Activated CD8-positive, alpha-beta memory T cell treated with anti-CD3 and anti-CD28 coated beads, Interleukin-2, amount 10 ng/mL, durations not matched to agents 7 days and 5 days (primary cell): Measurements from ENCODE around the gene MAGEA9. TPM values are rescaled to one million over a fixed set of nuclear protein-coding genes. Genes with fewer than 3 reads are reported as not detected.
"Not testable (repeated sequence)": the region's sequence is repeated elsewhere in the genome, so short reads cannot be mapped to it uniquely, and the experiment has no call there.

ENCODE experiments used
- ATAC-seq: fragments of 150-1000 bp; cut with Tn5 transposase; one replicate; pipeline ENCODE4 v1.10.0; 2021; ENCODE audit warnings: moderate library complexity
- CTCF ChIA-PET: fragments of 350-600 bp; sonication (Branson Sonifier 250); formaldehyde crosslinking; loops from one replicate; lab custom pipeline; 2021; ENCODE audit warnings: antibody characterized with exemption; lab: Charles Lee
- DNase-seq: peaks from one replicate; pipeline ENCODE4 v3.0.0-alpha.2; 2020
- H3K27ac Mint-ChIP-seq: one replicate; pipeline ENCODE4 v1.8.0; 2021; ENCODE audit warnings: mild to moderate bottlenecking, mixed read lengths
- H3K27me3 Mint-ChIP-seq: one replicate; pipeline ENCODE4 v1.8.0; 2021; ENCODE audit warnings: mixed read lengths
- H3K36me3 Mint-ChIP-seq: one replicate; pipeline ENCODE4 v1.8.0; 2021; ENCODE audit warnings: mild to moderate bottlenecking, mixed read lengths
- H3K4me1 Mint-ChIP-seq: one replicate; pipeline ENCODE4 v1.8.0; 2021; ENCODE audit warnings: mixed read lengths
- H3K4me3 Mint-ChIP-seq: one replicate; pipeline ENCODE4 v1.8.0; 2021; ENCODE audit warnings: mild to moderate bottlenecking, moderate library complexity, mixed read lengths
- H3K9me3 Mint-ChIP-seq: one replicate; pipeline ENCODE4 v1.8.0; 2022; ENCODE audit warnings: low read depth, mixed read lengths
- total RNA-seq, 2 experiments: library from RNA; stranded (reverse); gene quantifications; one replicate each; pipeline ENCODE4 v1.2.3, GENCODE V29; 2021

Gene MAGEA9, protein sequence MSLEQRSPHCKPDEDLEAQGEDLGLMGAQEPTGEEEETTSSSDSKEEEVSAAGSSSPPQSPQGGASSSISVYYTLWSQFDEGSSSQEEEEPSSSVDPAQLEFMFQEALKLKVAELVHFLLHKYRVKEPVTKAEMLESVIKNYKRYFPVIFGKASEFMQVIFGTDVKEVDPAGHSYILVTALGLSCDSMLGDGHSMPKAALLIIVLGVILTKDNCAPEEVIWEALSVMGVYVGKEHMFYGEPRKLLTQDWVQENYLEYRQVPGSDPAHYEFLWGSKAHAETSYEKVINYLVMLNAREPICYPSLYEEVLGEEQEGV
- not detected for total RNA-seq

GRCh38 chrX:149781727-149782126 is at the start of gene MAGEA9:
TSS of gene MAGEA9 (plus strand) at chrX:149781930. CDS start at chrX:149786211, 4,281 bp downstream.
- H3K36me3 Mint-ChIP-seq, H3K27me3 Mint-ChIP-seq, H3K4me1 Mint-ChIP-seq, H3K9me3 Mint-ChIP-seq, H3K4me3 Mint-ChIP-seq, DNase-seq, ATAC-seq, CTCF ChIA-PET, H3K27ac Mint-ChIP-seq: not testable (repeated sequence)

GRCh38 chrX:149742269-149742668 is 39.5 kb upstream of the MAGEA9 start:
- ATAC-seq, H3K4me3 Mint-ChIP-seq, H3K27me3 Mint-ChIP-seq, DNase-seq, H3K36me3 Mint-ChIP-seq, H3K4me1 Mint-ChIP-seq, H3K27ac Mint-ChIP-seq, CTCF ChIA-PET, H3K9me3 Mint-ChIP-seq: not testable (repeated sequence)

- H3K36me3 Mint-ChIP-seq, H3K9me3 Mint-ChIP-seq, H3K4me3 Mint-ChIP-seq, CTCF ChIA-PET, H3K4me1 Mint-ChIP-seq, DNase-seq, H3K27me3 Mint-ChIP-seq, H3K27ac Mint-ChIP-seq: not testable (repeated sequence)
- peak; percentile 39 for ATAC-seq
Measured at GRCh38 chrX:149746390-149747007, 35.2 kb upstream of the MAGEA9 start.

- peaks cover 10% of the 10 kb centered on the region for H3K27me3 Mint-ChIP-seq
- no peaks in the 10 kb centered on the region for H3K9me3 Mint-ChIP-seq
- ATAC-seq, result no peak
- CTCF ChIA-PET, result no interaction called here
- no peak for DNase-seq
- no peaks in the 10 kb centered on the region for H3K36me3 Mint-ChIP-seq
- no peak overlapping the region for H3K27ac Mint-ChIP-seq
- H3K4me3 Mint-ChIP-seq, result no peak overlapping the region
- H3K4me1 Mint-ChIP-seq, result no peaks in the 10 kb centered on the region
Measured at GRCh38 chrX:149757206-149758067, 24.3 kb upstream of the MAGEA9 start.

GRCh38 chrX:149758068-149758714 is 23.5 kb upstream of the MAGEA9 start:
- Mint-ChIP-seq H3K36me3 (no peaks in the 10 kb centered on the region), H3K27me3 (peaks cover 6% of the 10 kb centered on the region), H3K4me3 (no peak overlapping the region), H3K27ac (no peak overlapping the region), H3K4me1 (no peaks in the 10 kb centered on the region), H3K9me3 (no peaks in the 10 kb centered on the region)
- CTCF ChIA-PET, result no interaction called here
- ATAC-seq (no peak), DNase-seq (no peak)

DNA sequence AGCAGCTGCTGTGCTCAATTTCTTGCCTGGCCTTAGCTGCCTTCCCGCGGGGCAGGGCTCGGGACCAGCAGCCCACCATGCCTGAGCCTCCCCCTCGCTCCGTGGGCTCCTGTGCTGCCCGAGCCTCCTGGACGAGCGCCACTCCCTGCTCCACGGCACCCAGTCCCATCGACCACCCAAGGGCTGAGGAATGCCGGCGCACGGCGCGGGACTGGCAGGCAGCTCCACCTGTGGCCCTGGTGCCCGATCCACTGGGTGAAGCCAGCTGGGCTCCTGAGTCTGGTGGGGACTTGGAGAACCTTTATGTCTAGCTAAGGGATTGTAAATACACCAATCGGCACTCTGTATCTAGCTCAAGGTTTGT is 23.0 kb upstream of the MAGEA9 start:
- CTCF ChIA-PET, ATAC-seq, DNase-seq, H3K4me3 Mint-ChIP-seq, H3K4me1 Mint-ChIP-seq, H3K27ac Mint-ChIP-seq, H3K27me3 Mint-ChIP-seq, H3K9me3 Mint-ChIP-seq, H3K36me3 Mint-ChIP-seq: not testable (repeated sequence)

DNA sequence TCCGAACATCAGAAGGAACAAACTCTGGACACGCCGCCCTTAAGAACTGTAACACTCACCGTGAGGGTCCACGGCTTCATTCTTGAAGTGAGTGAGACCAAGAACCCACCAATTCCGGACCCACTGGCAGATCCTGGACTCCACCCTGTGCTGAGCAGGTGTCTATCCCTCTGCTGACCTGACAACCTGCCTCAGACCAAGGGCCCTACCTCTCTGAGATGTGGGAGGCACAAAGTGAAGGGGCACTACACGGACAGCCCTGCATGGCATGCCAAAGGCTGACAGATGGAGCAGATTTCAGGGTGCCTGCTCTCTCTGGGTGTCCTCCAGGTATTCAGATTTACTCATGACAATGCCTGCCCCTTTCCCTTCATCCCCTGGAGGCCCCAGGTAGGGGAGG is 21.9 kb upstream of the MAGEA9 start:
- DNase-seq, result no peak
- ATAC-seq, result no peak
- Mint-ChIP-seq H3K27ac (no peak overlapping the region), H3K4me3 (no peak overlapping the region), H3K36me3 (no peaks in the 10 kb centered on the region), H3K27me3 (peaks cover 4% of the 10 kb centered on the region), H3K4me1 (no peaks in the 10 kb centered on the region), H3K9me3 (no peaks in the 10 kb centered on the region)
- CTCF ChIA-PET, result no interaction called here

GRCh38 chrX:149760965-149761364 is 20.8 kb upstream of the MAGEA9 start:
- H3K27me3 Mint-ChIP-seq, result peaks cover 4% of the 10 kb centered on the region
- H3K9me3 Mint-ChIP-seq, result no peaks in the 10 kb centered on the region
- ATAC-seq, result no peak

DNA sequence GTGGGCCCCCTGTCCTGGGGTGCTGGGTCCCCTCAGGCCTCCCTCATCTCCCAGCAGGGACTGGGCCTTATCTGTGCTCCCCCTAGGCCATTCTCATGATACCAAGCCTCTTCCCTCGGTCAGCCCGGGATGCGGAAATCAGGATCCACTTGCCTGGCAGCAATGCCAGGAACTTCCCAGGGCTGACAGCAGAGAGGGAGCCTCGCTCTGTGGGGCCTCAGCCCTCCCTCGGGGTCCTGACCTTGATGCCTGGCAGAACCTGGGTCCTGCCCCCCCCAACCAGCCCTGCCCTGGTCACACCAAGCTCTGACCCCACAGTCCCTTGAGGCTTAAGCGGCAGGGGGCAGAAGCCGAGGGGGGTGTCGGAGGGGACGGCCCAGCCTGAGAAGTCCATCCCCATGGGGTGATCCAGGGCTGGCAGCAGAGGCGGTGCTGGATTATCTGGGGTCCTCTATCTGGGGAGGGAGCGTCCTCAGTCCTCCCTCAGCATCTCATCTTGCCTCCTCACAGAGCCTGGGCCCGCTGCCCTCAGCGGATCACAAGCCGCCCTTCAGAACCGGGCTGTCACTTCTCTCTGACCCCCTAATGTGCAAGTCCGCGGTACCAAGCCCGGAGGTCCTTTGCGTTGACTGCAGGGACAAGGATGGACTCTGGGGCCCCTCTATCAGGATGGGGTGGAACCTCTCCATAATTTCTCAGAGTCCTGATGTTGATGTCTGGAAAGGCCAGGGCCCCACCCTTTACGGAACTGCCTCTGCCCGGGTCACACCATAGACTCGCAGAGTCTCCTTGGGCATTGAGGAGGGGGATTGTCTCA is 19.7 kb upstream of the MAGEA9 start:
- DNase-seq, H3K27ac Mint-ChIP-seq, H3K9me3 Mint-ChIP-seq, H3K36me3 Mint-ChIP-seq, ATAC-seq, H3K4me3 Mint-ChIP-seq, CTCF ChIA-PET, H3K4me1 Mint-ChIP-seq, H3K27me3 Mint-ChIP-seq: not testable (repeated sequence)

More at GRCh38 chrX:149760965-149761364, 20.8 kb upstream of the MAGEA9 start:
- no peak overlapping the region for H3K27ac Mint-ChIP-seq
- H3K4me3 Mint-ChIP-seq, result no peak overlapping the region
- no peaks in the 10 kb centered on the region for H3K36me3 Mint-ChIP-seq
- no peak for DNase-seq
- no peaks in the 10 kb centered on the region for H3K4me1 Mint-ChIP-seq
- CTCF ChIA-PET, result no interaction called here

GRCh38 chrX:149762696-149763614 is 18.8 kb upstream of the MAGEA9 start:
- H3K9me3 Mint-ChIP-seq, result no peaks in the 10 kb centered on the region
- no peaks in the 10 kb centered on the region for H3K36me3 Mint-ChIP-seq
- no peaks in the 10 kb centered on the region for H3K27me3 Mint-ChIP-seq
- ATAC-seq, result no peak
- H3K27ac Mint-ChIP-seq, result no peak overlapping the region
- H3K4me1 Mint-ChIP-seq, result no peaks in the 10 kb centered on the region
- CTCF ChIA-PET, result no interaction called here
- no peak overlapping the region for H3K4me3 Mint-ChIP-seq
- no peak for DNase-seq

GRCh38 chrX:149770344-149770743 is 11.4 kb upstream of the MAGEA9 start:
- H3K27me3 Mint-ChIP-seq, DNase-seq, CTCF ChIA-PET, H3K9me3 Mint-ChIP-seq, H3K4me3 Mint-ChIP-seq, ATAC-seq, H3K27ac Mint-ChIP-seq, H3K4me1 Mint-ChIP-seq, H3K36me3 Mint-ChIP-seq: not testable (repeated sequence)

GRCh38 chrX:149773026-149773425 is 8.7 kb upstream of the MAGEA9 start:
- H3K9me3 Mint-ChIP-seq, H3K36me3 Mint-ChIP-seq, H3K27me3 Mint-ChIP-seq, CTCF ChIA-PET, H3K27ac Mint-ChIP-seq, DNase-seq, H3K4me3 Mint-ChIP-seq, ATAC-seq, H3K4me1 Mint-ChIP-seq: not testable (repeated sequence)
